RWPE1 (cell line): ENCODE results near the gene RPS27A.
A peak's percentile ranks its signal among the peaks of the same experiment; 100 is the strongest.
"Not testable (repeated sequence)": the region's sequence is repeated elsewhere in the genome, so short reads cannot be mapped to it uniquely, and the experiment has no call there.

Experiments
- CTCF ChIA-PET: fragments of 350-600 bp; sonication (Branson Sonifier 250); formaldehyde crosslinking; extraction: SDS; loops from one replicate; lab custom pipeline; 2021; lab: Yijun Ruan, JAX
- POLR2A ChIA-PET: fragments of 400-600 bp; formaldehyde crosslinking; extraction: SDS; loops from one replicate; lab custom pipeline; 2020; ENCODE audit warnings: antibody characterized with exemption; ENCODE audit not compliant: low non-redundant PET; lab: Yijun Ruan, JAX
- DNase-seq: peaks from one replicate; pipeline ENCODE4 v3.0.0; 2012; ENCODE audit warnings: low spot score
- H3K27ac ChIP-seq: fragments of 450-650 bp; 2 replicates; pipeline ENCODE4 v1.5.1; 2017
- TF ChIP-seq, protein P1 (sequence below): fragments of 450-650 bp; conservative IDR thresholded peaks from 2 replicates; pipeline ENCODE4 v1.5.1; 2017; ENCODE audit warnings: low read depth, mild to moderate bottlenecking

The RPS27A gene

DNA sequence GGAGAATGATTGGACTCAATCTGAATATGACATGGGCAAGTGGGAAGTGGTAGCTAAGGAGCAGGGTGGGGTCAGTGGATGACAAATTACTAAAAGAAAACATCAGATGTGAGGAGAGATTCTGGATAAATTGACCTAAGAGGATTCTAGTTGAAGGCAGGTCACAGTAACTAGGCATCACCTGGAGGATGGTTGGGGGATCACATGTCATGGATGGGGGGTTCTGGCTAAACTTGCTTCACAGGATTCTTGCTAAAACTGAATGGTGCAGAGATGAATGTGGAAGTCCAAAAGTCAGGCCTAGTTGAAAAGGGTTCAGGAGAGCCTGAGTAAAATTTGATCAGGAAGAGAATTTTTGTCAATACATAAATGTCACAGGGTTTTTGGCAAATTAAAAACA, 18.7 kb upstream of the RPS27A start:
- no peak overlapping the region for H3K27ac ChIP-seq
- TF ChIP-seq, protein P1, sequence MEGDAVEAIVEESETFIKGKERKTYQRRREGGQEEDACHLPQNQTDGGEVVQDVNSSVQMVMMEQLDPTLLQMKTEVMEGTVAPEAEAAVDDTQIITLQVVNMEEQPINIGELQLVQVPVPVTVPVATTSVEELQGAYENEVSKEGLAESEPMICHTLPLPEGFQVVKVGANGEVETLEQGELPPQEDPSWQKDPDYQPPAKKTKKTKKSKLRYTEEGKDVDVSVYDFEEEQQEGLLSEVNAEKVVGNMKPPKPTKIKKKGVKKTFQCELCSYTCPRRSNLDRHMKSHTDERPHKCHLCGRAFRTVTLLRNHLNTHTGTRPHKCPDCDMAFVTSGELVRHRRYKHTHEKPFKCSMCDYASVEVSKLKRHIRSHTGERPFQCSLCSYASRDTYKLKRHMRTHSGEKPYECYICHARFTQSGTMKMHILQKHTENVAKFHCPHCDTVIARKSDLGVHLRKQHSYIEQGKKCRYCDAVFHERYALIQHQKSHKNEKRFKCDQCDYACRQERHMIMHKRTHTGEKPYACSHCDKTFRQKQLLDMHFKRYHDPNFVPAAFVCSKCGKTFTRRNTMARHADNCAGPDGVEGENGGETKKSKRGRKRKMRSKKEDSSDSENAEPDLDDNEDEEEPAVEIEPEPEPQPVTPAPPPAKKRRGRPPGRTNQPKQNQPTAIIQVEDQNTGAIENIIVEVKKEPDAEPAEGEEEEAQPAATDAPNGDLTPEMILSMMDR: no peak
- ChIA-PET POLR2A (no interaction called here), CTCF (interaction anchor here (1.0 kb wide), 1 partner anchor 8 kb away, joined by 3 read pairs; no protein-coding TSS in a partner anchor)
- DNase-seq: no peak

- CTCF ChIA-PET: no interaction called here
- TF ChIP-seq, protein P1: no peak
- H3K27ac ChIP-seq: peak overlapping the region; percentile 69
- no peak for DNase-seq
- POLR2A ChIA-PET: interaction anchor here (0.6 to 0.7 kb wide), 4 partner anchors 9 to 217 kb away, joined by 3 to 10 read pairs (median 4); partner anchors contain the start of gene RPS27A
These were observed 8.3 kb upstream of the RPS27A start for GRCh38 chr2:55223958-55224760.

DNA sequence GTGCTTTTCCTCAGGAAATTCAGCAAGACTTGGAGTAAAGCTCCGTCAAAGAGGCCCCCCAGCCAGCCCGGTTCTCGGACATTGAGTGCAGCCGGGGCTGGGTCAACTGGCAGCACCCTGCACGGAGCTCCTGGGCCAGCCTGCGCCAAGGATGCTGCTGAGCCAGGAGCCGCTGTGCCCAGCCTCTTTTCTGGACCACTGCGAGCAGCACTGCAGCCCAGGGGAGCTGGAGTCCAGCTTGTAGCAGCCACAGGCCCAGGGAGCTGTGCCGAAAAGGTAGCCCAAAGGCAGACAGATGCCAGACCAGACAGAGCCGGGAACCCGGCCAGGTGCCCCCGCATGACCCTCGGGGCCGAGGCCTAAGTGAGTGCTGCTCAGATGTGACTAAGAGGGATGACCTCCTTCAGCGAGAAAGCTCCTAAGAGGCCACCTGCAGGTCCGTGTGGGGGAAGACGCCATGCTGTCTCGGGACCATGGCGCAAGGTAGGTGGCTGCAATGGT, 7.7 kb upstream of the RPS27A start:
- TF ChIP-seq, protein P1: no peak
- CTCF ChIA-PET: no interaction called here

DNA sequence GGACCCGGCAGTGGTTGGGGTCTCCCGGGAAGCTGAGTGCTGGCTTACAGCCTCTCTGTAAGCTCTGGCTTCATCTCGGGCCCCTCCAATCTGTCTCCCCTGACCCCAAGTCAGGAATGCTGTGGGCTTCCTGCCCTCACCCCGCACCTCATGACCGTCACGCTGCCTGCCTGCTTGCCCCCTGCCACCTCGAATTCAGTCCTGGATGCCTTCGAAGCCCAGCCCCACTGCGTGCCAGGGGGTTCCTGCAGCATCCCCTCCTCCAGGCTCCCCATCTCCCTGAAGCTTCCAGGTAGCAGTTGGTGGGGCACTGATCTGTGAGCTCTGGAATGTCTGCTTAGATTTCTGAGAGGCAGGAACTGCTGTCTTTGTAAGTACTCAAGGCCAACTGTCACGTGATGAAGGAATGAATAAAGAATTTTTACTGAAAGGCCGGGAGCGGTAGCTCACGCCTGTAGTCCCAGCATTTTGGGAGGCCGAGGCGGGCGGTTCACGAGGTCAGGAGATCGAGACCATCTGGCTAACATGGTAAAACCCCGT, 6.9 kb upstream of the RPS27A start:
- CTCF ChIA-PET: no interaction called here
- POLR2A ChIA-PET: no interaction called here
- peak overlapping the region; percentile 69 for H3K27ac ChIP-seq
- TF ChIP-seq, protein P1: no peak
- no peak for DNase-seq

More for the DNA sequence above, 7.7 kb upstream of the RPS27A start:
- POLR2A ChIA-PET: interaction anchor here (0.6 kb wide), 1 partner anchor 216 kb away, joined by 3 read pairs; no protein-coding TSS in a partner anchor
- DNase-seq: no peak
- H3K27ac ChIP-seq: peak overlapping the region; percentile 69

DNA sequence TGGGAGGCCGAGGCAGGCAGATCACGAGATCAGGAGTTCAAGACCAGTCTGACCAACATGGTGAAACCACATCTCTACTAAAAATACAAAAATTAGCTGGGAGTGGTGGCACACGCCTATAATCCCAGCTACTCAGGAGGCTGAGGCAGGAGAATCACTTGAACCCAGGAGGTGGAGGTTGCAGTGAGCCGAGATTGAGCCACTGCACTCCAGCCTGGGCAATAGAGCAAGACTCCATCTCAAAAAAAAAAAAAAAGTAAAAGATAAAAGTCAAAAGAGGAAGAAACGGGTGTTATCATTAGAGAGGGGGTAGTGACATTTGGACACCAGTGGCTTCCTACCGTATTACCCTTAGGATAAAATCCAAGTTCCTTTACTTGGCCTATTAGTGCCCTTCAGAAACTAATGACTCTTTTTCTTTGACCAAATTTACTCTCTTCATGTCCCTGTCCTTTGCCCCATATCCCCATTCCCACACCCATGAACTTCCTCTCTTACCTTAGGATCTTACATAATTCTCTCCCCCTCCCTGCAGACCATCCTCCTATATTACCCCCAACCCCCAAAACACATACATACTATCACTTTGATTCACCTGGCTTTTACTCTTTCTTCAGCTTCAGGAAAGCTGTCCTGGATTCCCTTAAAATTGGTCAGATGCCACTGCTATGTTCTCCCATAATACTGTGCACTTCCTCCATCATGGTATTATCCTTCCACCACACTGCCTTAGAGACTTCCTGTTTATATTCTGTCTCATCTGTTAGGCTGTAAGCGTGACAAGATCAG, 4.9 kb upstream of the RPS27A start:
- CTCF ChIA-PET: interaction anchor here (0.5 kb wide), 1 partner anchor 111 kb away, joined by 4 read pairs; no protein-coding TSS in a partner anchor
- H3K27ac ChIP-seq, POLR2A ChIA-PET, DNase-seq: not testable (repeated sequence)

DNA sequence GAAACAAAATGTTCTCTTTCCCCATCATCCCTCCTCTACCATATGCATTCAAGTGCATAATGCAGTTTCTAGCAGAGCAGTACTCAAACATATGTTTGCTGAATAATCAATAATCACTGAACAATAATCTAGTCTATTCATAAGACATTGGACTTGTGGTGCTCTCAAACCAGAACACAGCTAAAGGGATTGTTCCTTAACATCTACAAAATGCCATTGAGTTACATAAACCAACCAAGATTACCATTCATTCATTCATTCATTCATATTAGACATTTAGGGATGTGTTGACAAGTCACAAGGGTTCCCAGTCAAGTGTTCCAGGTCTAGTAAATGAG, 4.3 kb upstream of the RPS27A start:
- no peak overlapping the region for H3K27ac ChIP-seq
- ChIA-PET CTCF (no interaction called here), POLR2A (no interaction called here)
- DNase-seq: no peak
- TF ChIP-seq, protein P1: no peak
